ENCODE data around the gene PTP4A2.

GRCh38 chr1:31901838-31902509 lies 36.2 kb downstream of the PTP4A2 start:
- TF ChIP-seq CTCF (IDR thresholded peaks at IDR 0.05) (no peak), EZH2 (IDR thresholded peaks at IDR 0.05; ENCODE audit: borderline replicate concordance, insufficient read depth, low read depth, low read length, poor library complexity, severe bottlenecking) (no peak)
